SK-N-SH (cell line): ENCODE measurements around the gene MAPKAP1. TPM values are rescaled to one million over a fixed set of nuclear protein-coding genes. Genes with fewer than 3 reads are reported as not detected.

Experiments
- CTCF ChIA-PET: fragments of 300-600, 350-600 bp; formaldehyde crosslinking; extraction: SDS; loops from one replicate; lab custom pipeline; 2021; lab: Yijun Ruan, JAX
- POLR2A ChIA-PET: fragments of 350-600 bp; sonication (Branson Sonifier 250); formaldehyde crosslinking; extraction: SDS; loops from one replicate; lab custom pipeline; 2020; ENCODE audit warnings: antibody characterized with exemption, inconsistent platforms; lab: Yijun Ruan, JAX
- DNase-seq: peaks from one replicate; pipeline ENCODE4 v3.0.0; 2012
- H2AFZ ChIP-seq: fragments of 200-600 bp; sonication (generic); 2 replicates; pipeline ENCODE4 v1.8.1; 2016; ENCODE audit warnings: antibody characterized with exemption, mild to moderate bottlenecking, low read depth
- H3F3A ChIP-seq: fragments of 200-600 bp; sonication (generic); replicated peaks from 2 replicates; pipeline ENCODE3; 2016; ENCODE audit warnings: antibody characterized with exemption, mild to moderate bottlenecking; ENCODE audit not compliant: insufficient read depth
- H3K27ac ChIP-seq, 2 experiments: fragments of 200-500 bp in 1 of 2; fragments of 200-600 bp in 1 of 2; sonication (Bioruptor generic) in 1 of 2; sonication (generic), shearing (Covaris generic) in 1 of 2; 2 replicates each; pipeline versions ENCODE4 v1.5.1 to v1.6.1; 2014 to 2016; ENCODE audit warnings: low read depth in 2 of 2, inconsistent platforms in 1 of 2, low read length in 1 of 2, mild to moderate bottlenecking in 1 of 2, mixed read lengths in 1 of 2
- H3K27me3 ChIP-seq: fragments of 200-600 bp; sonication (generic), shearing (Covaris generic); 2 replicates; pipeline ENCODE4 v1.6.1; 2016; ENCODE audit warnings: mixed run types; ENCODE audit not compliant: insufficient read depth
- H3K36me3 ChIP-seq, 2 experiments: fragments of 200-500 bp in 1 of 2; fragments of 200-600 bp in 1 of 2; sonication (Bioruptor generic) in 1 of 2; sonication (generic) in 1 of 2; replicated peaks in 1 of 2; 2 replicates each; pipeline versions ENCODE3 to v1.5.1; 2014 to 2016; ENCODE audit warnings: low read length in 1 of 2, mild to moderate bottlenecking in 1 of 2; ENCODE audit not compliant: insufficient read depth in 2 of 2, control insufficient read depth in 1 of 2
- H3K4me1 ChIP-seq, 2 experiments: fragments of 200-500 bp in 1 of 2; fragments of 200-600 bp in 1 of 2; sonication (Bioruptor generic) in 1 of 2; sonication (generic), shearing (Covaris generic) in 1 of 2; 2 replicates each; pipeline versions ENCODE4 v1.5.1 to v1.6.1; 2014 to 2016; ENCODE audit warnings: low read depth in 1 of 2, low read length in 1 of 2, mixed run types in 1 of 2; ENCODE audit not compliant: insufficient read depth in 2 of 2, control insufficient read depth in 1 of 2
- H3K4me2 ChIP-seq: fragments of 200-600 bp; sonication (generic), shearing (Covaris generic); 2 replicates; pipeline ENCODE4 v1.6.1; 2017; ENCODE audit warnings: mixed run types
- H3K4me3 ChIP-seq, 2 experiments: fragments of 200-500 bp in 1 of 2; fragments of 200-600 bp in 1 of 2; sonication (Bioruptor generic) in 1 of 2; sonication (generic), shearing (Covaris generic) in 1 of 2; 2 replicates each; pipeline versions ENCODE4 v1.5.1 to v1.8.1; 2014 to 2016; ENCODE audit warnings: low read depth in 2 of 2, inconsistent platforms in 1 of 2, low read length in 1 of 2, mild to moderate bottlenecking in 1 of 2, mixed read lengths in 1 of 2, moderate library complexity in 1 of 2
- H3K79me2 ChIP-seq: fragments of 200-600 bp; sonication (generic); 2 replicates; pipeline ENCODE4 v1.8.1; 2017; ENCODE audit warnings: mild to moderate bottlenecking; ENCODE audit not compliant: insufficient read depth
- H3K9ac ChIP-seq: fragments of 200-600 bp; sonication (generic); 2 replicates; pipeline ENCODE4 v1.6.1; 2017; ENCODE audit warnings: mixed run types
- H3K9me2 ChIP-seq: fragments of 200-600 bp; sonication (generic); 2 replicates; pipeline ENCODE4 v1.6.1; 2017; ENCODE audit warnings: mixed run types
- H3K9me3 ChIP-seq: fragments of 200-600 bp; sonication (generic); 2 replicates; pipeline ENCODE4 v1.6.1; 2017; ENCODE audit warnings: mixed run types, mild to moderate bottlenecking, moderate library complexity
- H4K20me1 ChIP-seq: fragments of 200-600 bp; sonication (generic); 2 replicates; pipeline ENCODE4 v1.6.1; 2017; ENCODE audit warnings: mild to moderate bottlenecking, mixed run types; ENCODE audit not compliant: insufficient read depth
- CHD2 ChIP-seq: fragments of 150-350 bp; IDR thresholded peaks from 2 replicates; pipeline ENCODE4 v1.6.1; 2018; ENCODE audit warnings: low read length; ENCODE audit not compliant: partially characterized antibody
- CTCF ChIP-seq: fragments of 200-600 bp; sonication (generic); IDR thresholded peaks from 2 replicates; pipeline ENCODE4 v1.6.1; 2017; ENCODE audit warnings: antibody characterized with exemption, mild to moderate bottlenecking, moderate library complexity
- ELF1 ChIP-seq: IDR thresholded peaks from 2 replicates; pipeline ENCODE4 v1.4.0; 2012
- EZH2phosphoT487 ChIP-seq: fragments of 200-600 bp; sonication (generic); IDR thresholded peaks from 2 replicates; pipeline ENCODE4 v1.6.1; 2017; ENCODE audit warnings: low read depth, mixed run types, mild to moderate bottlenecking, antibody characterized with exemption, moderate library complexity, borderline replicate concordance
- FOSL2 ChIP-seq: IDR thresholded peaks from 2 replicates; pipeline ENCODE4 v1.4.0; 2012; ENCODE audit warnings: low read depth, mild to moderate bottlenecking, moderate library complexity, borderline replicate concordance
- FOXJ3 ChIP-seq: sonication (generic); formaldehyde crosslinking; IDR thresholded peaks from 2 replicates; pipeline ENCODE4 v1.5.1; 2020; ENCODE audit warnings: mild to moderate bottlenecking, missing genetic modification reagents
- FOXM1 ChIP-seq: IDR thresholded peaks from 2 replicates; pipeline ENCODE4 v1.4.0; 2012; ENCODE audit warnings: low read depth, mild to moderate bottlenecking
- GABPA ChIP-seq: IDR thresholded peaks from 2 replicates; pipeline ENCODE4 v1.4.0; 2012; ENCODE audit warnings: low read depth, mild to moderate bottlenecking
- JUND ChIP-seq: IDR thresholded peaks from 2 replicates; pipeline ENCODE4 v1.4.0; 2012
- MXI1 ChIP-seq: IDR thresholded peaks from 2 replicates; pipeline ENCODE4 v1.6.1; 2012; ENCODE audit warnings: mild to moderate bottlenecking, low read depth, low read length, improper control_type of control experiment
- PBX3 ChIP-seq: IDR thresholded peaks from 2 replicates; pipeline ENCODE4; 2012
- RCOR1 ChIP-seq: fragments of 150-350 bp; IDR thresholded peaks from 2 replicates; pipeline ENCODE4 v1.6.1; 2017; ENCODE audit warnings: antibody characterized with exemption, low read length
- RFX5 ChIP-seq: IDR thresholded peaks from 2 replicates; pipeline ENCODE4 v1.6.1; 2012; ENCODE audit warnings: mild to moderate bottlenecking, improper control_type of control experiment, low read length
- TAF1 ChIP-seq: IDR thresholded peaks from 2 replicates; pipeline ENCODE4 v1.6.1; 2012; ENCODE audit warnings: low read depth, mild to moderate bottlenecking, low read length, moderate library complexity, borderline replicate concordance
- TCF12 ChIP-seq: IDR thresholded peaks from 2 replicates; pipeline ENCODE4 v1.4.0; 2012
- USF2 ChIP-seq: fragments of 150-350 bp; IDR thresholded peaks from 2 replicates; pipeline ENCODE4 v1.6.1; 2017; ENCODE audit warnings: antibody characterized with exemption, low read length, low read depth, borderline replicate concordance
- WGBS: methylation state at CpG from one replicate; pipeline ENCODE4 v1.1.6; 2017; ENCODE audit warnings: low lambda C conversion rate; 5-methylcytosine and 5-hydroxymethylcytosine counted together
- polyA plus RNA-seq, 3 experiments: library from polyadenylated mRNA; depleted of rRNA; stranded (reverse); fragments of >200 nt; gene quantifications; 2 replicates each; pipeline ENCODE4 v1.2.3, GENCODE V29; 2012
- TF ChIP-seq, protein P1 (sequence below): IDR thresholded peaks from 2 replicates; pipeline ENCODE4 v1.4.0; 2012; ENCODE audit warnings: low read depth, borderline replicate concordance
- TF ChIP-seq, protein P2 (sequence below): IDR thresholded peaks from 2 replicates; pipeline ENCODE4 v1.4.0; 2012; ENCODE audit warnings: low read depth

The MAPKAP1 gene
- polyA plus RNA-seq, 1 of the 3 experiments (the other 2 are of a cell fraction): 117 TPM

DNA sequence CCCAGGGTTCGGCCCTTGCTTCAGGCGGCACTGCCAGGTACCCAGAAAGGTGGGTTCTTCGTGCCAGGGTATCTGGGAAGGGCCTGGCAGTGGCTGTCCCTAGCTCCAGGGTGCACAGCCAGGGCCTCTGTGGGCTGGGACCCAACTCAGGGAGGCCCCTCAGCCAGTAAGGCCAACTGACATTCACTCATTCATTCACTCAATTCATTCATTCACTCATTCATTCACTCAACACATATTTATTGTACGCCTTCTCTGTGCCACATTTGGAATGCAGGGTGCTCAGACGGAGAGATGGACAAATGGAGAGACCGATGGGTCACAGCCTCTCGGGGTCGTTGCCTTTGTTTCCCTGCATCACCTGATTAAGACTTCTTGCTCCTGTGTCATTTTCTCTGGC lies 290.5 kb downstream of the MAPKAP1 start:
- no peak for TF ChIP-seq USF2
- no peak for TF ChIP-seq EZH2phosphoT487
- TF ChIP-seq JUND: no peak
- no peak for TF ChIP-seq PBX3
- TF ChIP-seq GABPA: no peak
- TF ChIP-seq CHD2: no peak
- TF ChIP-seq TCF12: no peak
- no peak for TF ChIP-seq RFX5
- no peak for TF ChIP-seq RCOR1
- no peak for TF ChIP-seq FOSL2
- no peak for TF ChIP-seq TAF1
- TF ChIP-seq ELF1: no peak
- TF ChIP-seq MXI1: no peak
- TF ChIP-seq FOXJ3: no peak
- TF ChIP-seq FOXM1: no peak
- H4K20me1 ChIP-seq: no peaks in the 10 kb centered on the region
- H3K4me1 ChIP-seq: no peaks in the 10 kb centered on the region
- H3K79me2 ChIP-seq: no peaks in the 10 kb centered on the region
- H3K9me3 ChIP-seq: no peaks in the 10 kb centered on the region
- H3K9ac ChIP-seq: no peak overlapping the region
- no peaks in the 10 kb centered on the region for H3K27me3 ChIP-seq
- WGBS: 92% methylated on average over 8 of the region's 8 CpGs
- H3K36me3 ChIP-seq: no peaks in the 10 kb centered on the region
- no peak overlapping the region for H3K4me2 ChIP-seq
- H2AFZ ChIP-seq: no peak overlapping the region
- H3K9me2 ChIP-seq: no peaks in the 10 kb centered on the region
- POLR2A ChIA-PET: no interaction called here
- no peaks in the 10 kb centered on the region for H3F3A ChIP-seq
- CTCF ChIA-PET: interaction anchor here (1.4 kb wide), 1 partner anchor 9 kb away, joined by 9 read pairs; no protein-coding TSS in a partner anchor
- H3K4me3 ChIP-seq: no peak overlapping the region
- no peak overlapping the region for H3K27ac ChIP-seq
- no peak for DNase-seq

GRCh38 chr9:125415583-125416460 lies 291.2 kb downstream of the MAPKAP1 start:
- Histone ChIP-seq H3K36me3 (no peaks in the 10 kb centered on the region), H3K4me1 (no peaks in the 10 kb centered on the region), H3K9ac (no peak overlapping the region), H2AFZ (no peak overlapping the region), H3K79me2 (no peaks in the 10 kb centered on the region), H3K27ac (no peak overlapping the region), H3K4me2 (no peak overlapping the region), H3K27me3 (no peaks in the 10 kb centered on the region), H3K9me3 (no peaks in the 10 kb centered on the region), H3K9me2 (no peaks in the 10 kb centered on the region), H3K4me3 (no peak overlapping the region), H4K20me1 (no peaks in the 10 kb centered on the region), H3F3A (no peaks in the 10 kb centered on the region)
- CTCF ChIA-PET: interaction anchor here (1.4 kb wide), 1 partner anchor 8 kb away, joined by 9 read pairs; no protein-coding TSS in a partner anchor
- POLR2A ChIA-PET: no interaction called here
- no peak for DNase-seq
- WGBS: 92% methylated on average over 8 of the region's 23 CpGs
- TF ChIP-seq, protein P1, sequence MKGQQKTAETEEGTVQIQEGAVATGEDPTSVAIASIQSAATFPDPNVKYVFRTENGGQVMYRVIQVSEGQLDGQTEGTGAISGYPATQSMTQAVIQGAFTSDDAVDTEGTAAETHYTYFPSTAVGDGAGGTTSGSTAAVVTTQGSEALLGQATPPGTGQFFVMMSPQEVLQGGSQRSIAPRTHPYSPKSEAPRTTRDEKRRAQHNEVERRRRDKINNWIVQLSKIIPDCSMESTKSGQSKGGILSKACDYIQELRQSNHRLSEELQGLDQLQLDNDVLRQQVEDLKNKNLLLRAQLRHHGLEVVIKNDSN: no peak
- TF ChIP-seq, protein P2, sequence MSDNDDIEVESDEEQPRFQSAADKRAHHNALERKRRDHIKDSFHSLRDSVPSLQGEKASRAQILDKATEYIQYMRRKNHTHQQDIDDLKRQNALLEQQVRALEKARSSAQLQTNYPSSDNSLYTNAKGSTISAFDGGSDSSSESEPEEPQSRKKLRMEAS: no peak
- TF ChIP-seq USF2 (no peak), CTCF (no peak)
